Naive thymus-derived CD4-positive, alpha-beta T cell (primary cell): ENCODE data around the gene KRTAP2-4. TPM values are rescaled to one million over a fixed set of nuclear protein-coding genes. Genes with fewer than 3 reads are reported as not detected.

Experiments used
- ATAC-seq: fragments of 150-1000 bp; cut with Tn5 transposase; 2 replicates; pipeline ENCODE4 v1.10.0; 2021; ENCODE audit warnings: mild to moderate bottlenecking, moderate library complexity
- CTCF ChIA-PET: fragments of 350-600 bp; sonication (Branson Sonifier 250); formaldehyde crosslinking; loops from one replicate; lab custom pipeline; 2021; ENCODE audit warnings: antibody characterized with exemption; lab: Charles Lee
- POLR2A ChIA-PET: fragments of 350-600 bp; sonication (Branson Sonifier 250); formaldehyde crosslinking; loops from one replicate; lab custom pipeline; 2021; ENCODE audit warnings: antibody characterized with exemption, inconsistent platforms; lab: Charles Lee
- DNase-seq, 9 donors: peaks; one replicate each; pipeline versions ENCODE4 v3.0.0 to v3.0.0-alpha.2; 2020 to 2022; ENCODE audit warnings: mixed read lengths in 1 of 9
- H3K27ac ChIP-seq: one replicate; pipeline ENCODE4 v1.7.0; 2013; ENCODE audit warnings: mild to moderate bottlenecking, low read depth, low read length, moderate library complexity
- H3K27me3 ChIP-seq, 2 donors: one replicate each; pipeline ENCODE4 v1.7.0; 2013; ENCODE audit warnings: low read length in 2 of 2, mild to moderate bottlenecking in 2 of 2, moderate library complexity in 2 of 2; ENCODE audit not compliant: control insufficient read depth in 2 of 2, insufficient read depth in 2 of 2
- H3K36me3 ChIP-seq, 3 experiments: 1 replicate in 2 of 3; 2 replicates in 1 of 3; pipeline ENCODE4 v1.7.0; 2013; ENCODE audit warnings: low read length in 3 of 3, mild to moderate bottlenecking in 3 of 3, moderate library complexity in 1 of 3; ENCODE audit not compliant: insufficient read depth in 3 of 3, control insufficient read depth in 2 of 3
- H3K4me1 ChIP-seq, 2 donors: one replicate each; pipeline ENCODE4 v1.7.0; 2013; ENCODE audit warnings: low read length in 2 of 2, mild to moderate bottlenecking in 2 of 2, moderate library complexity in 1 of 2; ENCODE audit not compliant: control insufficient read depth in 2 of 2, insufficient read depth in 2 of 2
- H3K4me3 ChIP-seq: 2 replicates; pipeline ENCODE4 v1.7.0; 2013; ENCODE audit warnings: mild to moderate bottlenecking, low read length
- H3K9me3 ChIP-seq, 3 experiments: 1 replicate in 2 of 3; 2 replicates in 1 of 3; pipeline ENCODE4 v1.7.0; 2013; ENCODE audit warnings: low read length in 3 of 3; ENCODE audit not compliant: control insufficient read depth in 2 of 3
- H3K27ac Mint-ChIP-seq, 9 donors: one replicate each; pipeline ENCODE4 v1.8.0; 2020 to 2022; ENCODE audit warnings: mixed read lengths in 9 of 9, mild to moderate bottlenecking in 8 of 9, moderate library complexity in 5 of 9, inconsistent platforms in 2 of 9
- H3K27me3 Mint-ChIP-seq, 5 donors: one replicate each; pipeline ENCODE4 v1.8.0; 2021 to 2022; ENCODE audit warnings: mixed read lengths in 5 of 5, mild to moderate bottlenecking in 1 of 5
- H3K36me3 Mint-ChIP-seq, 5 donors: one replicate each; pipeline ENCODE4 v1.8.0; 2020 to 2022; ENCODE audit warnings: mixed read lengths in 5 of 5, mild to moderate bottlenecking in 3 of 5, inconsistent platforms in 1 of 5
- H3K4me1 Mint-ChIP-seq, 7 donors: one replicate each; pipeline ENCODE4 v1.8.0; 2020 to 2022; ENCODE audit warnings: mixed read lengths in 7 of 7, mild to moderate bottlenecking in 3 of 7, inconsistent platforms in 1 of 7
- H3K4me3 Mint-ChIP-seq, 10 donors: one replicate each; pipeline ENCODE4 v1.8.0; 2020 to 2022; ENCODE audit warnings: mild to moderate bottlenecking in 10 of 10, mixed read lengths in 10 of 10, moderate library complexity in 6 of 10, inconsistent platforms in 2 of 10
- H3K9me3 Mint-ChIP-seq, 11 donors: one replicate each; pipeline ENCODE4 v1.8.0; 2020 to 2022; ENCODE audit warnings: mixed read lengths in 11 of 11, mild to moderate bottlenecking in 4 of 11, inconsistent platforms in 1 of 11, moderate library complexity in 1 of 11
- intact Hi-C, 2 donors: fragments of 100-400 bp; cut with micrococcal nuclease; formaldehyde crosslinking; loops; one replicate each; pipeline ENCODE4 v1.15.1; 2023
- polyA plus RNA-seq, 2 donors: library from polyadenylated mRNA; unstranded; fragments of 300-500 nt; fragmentation: Illumina TruSeq; gene quantifications; one replicate each; pipeline ENCODE4 v1.2.3, GENCODE V29; 2021
- total RNA-seq, 6 experiments: library from RNA in 5 of 6; stranded (reverse) in 5 of 6; gene quantifications; 1 replicate in 5 of 6; 2 replicates in 1 of 6; pipeline ENCODE4 v1.2.3 and lab custom pipeline; 2021 to 2026

The KRTAP2-4 gene
- total and polyA plus RNA-seq, 7 experiments from 2014 or later, result not detected

- ChIA-PET CTCF (interaction anchor here (0.9 kb wide), 1 partner anchor 13 kb away, joined by 3 read pairs; no protein-coding TSS in a partner anchor), POLR2A (no interaction called here)
- intact Hi-C loops, result no loop called here
- Mint-ChIP-seq H3K4me1 (no peaks in the 10 kb centered on the region), H3K9me3 (peaks cover 0 to 5% (median 0%) of the 10 kb centered on the region in 11 donors), H3K36me3 (peaks cover 0 to 4% (median 0%) of the 10 kb centered on the region in 5 donors), H3K27me3 (peaks cover 16 to 30% (median 23%) of the 10 kb centered on the region in 5 donors), H3K27ac (no peak within 1 kb of the TSS), H3K4me3 (no peak within 1 kb of the TSS)
- no peaks in the 10 kb centered on the region for H3K9me3 ChIP-seq
- no peaks in the 10 kb centered on the region for H3K36me3 ChIP-seq
- H3K27ac ChIP-seq, result no peak within 1 kb of the TSS
- DNase-seq, result no peak
- H3K4me1 ChIP-seq, result no peaks in the 10 kb centered on the region
- H3K27me3 ChIP-seq, result no peaks in the 10 kb centered on the region
- no peak for ATAC-seq
- no peak within 1 kb of the TSS for H3K4me3 ChIP-seq
These were observed 38.8 kb downstream of the KRTAP2-4 start, which contains the start of gene KRTAP1-5 for GRCh38 chr17:41026715-41027471. Gene KRTAP1-5, minus strand, starts transcription at chr17:41027208. Its CDS starts 53 bp downstream, at chr17:41027155.

- Histone ChIP-seq H3K4me3 (no peak overlapping the region), H3K9me3 (no peaks in the 10 kb centered on the region), H3K27me3 (no peaks in the 10 kb centered on the region), H3K27ac (no peak overlapping the region), H3K36me3 (no peaks in the 10 kb centered on the region), H3K4me1 (no peaks in the 10 kb centered on the region)
- H3K27ac Mint-ChIP-seq, result no peak overlapping the region
- ChIA-PET CTCF (no interaction called here), POLR2A (no interaction called here)
- DNase-seq (no peak), ATAC-seq (no peak)
- intact Hi-C loops, result no loop called here
- H3K4me3 Mint-ChIP-seq, result no peak overlapping the region
- H3K4me1 Mint-ChIP-seq, result no peaks in the 10 kb centered on the region
- peaks cover 8 to 30% (median 16%) of the 10 kb centered on the region in 5 donors for H3K27me3 Mint-ChIP-seq
- peaks cover 0 to 5% (median 0%) of the 10 kb centered on the region in 11 donors for H3K9me3 Mint-ChIP-seq
- peaks cover 0 to 4% (median 0%) of the 10 kb centered on the region in 5 donors for H3K36me3 Mint-ChIP-seq
These were observed 41.0 kb downstream of the KRTAP2-4 start for GRCh38 chr17:41024697-41025096.

GRCh38 chr17:41020336-41020735 is 45.3 kb downstream of the KRTAP2-4 start:
- POLR2A ChIA-PET, result no interaction called here

GRCh38 chr17:41019415-41019814 is 46.3 kb downstream of the KRTAP2-4 start:
- intact Hi-C loops, result no loop called here

More at GRCh38 chr17:41020336-41020735, 45.3 kb downstream of the KRTAP2-4 start:
- H3K36me3 Mint-ChIP-seq, result peaks cover 0 to 4% (median 0%) of the 10 kb centered on the region in 5 donors
- intact Hi-C loops, result no loop called here
- no peaks in the 10 kb centered on the region for H3K4me1 Mint-ChIP-seq
- peaks cover 3 to 12% (median 5%) of the 10 kb centered on the region in 5 donors for H3K27me3 Mint-ChIP-seq
- peaks cover 0 to 5% (median 0%) of the 10 kb centered on the region in 11 donors for H3K9me3 Mint-ChIP-seq
- no peak overlapping the region for H3K27ac Mint-ChIP-seq
- Histone ChIP-seq H3K4me1 (no peaks in the 10 kb centered on the region), H3K27me3 (no peaks in the 10 kb centered on the region), H3K27ac (no peak overlapping the region), H3K9me3 (no peaks in the 10 kb centered on the region), H3K4me3 (no peak overlapping the region), H3K36me3 (no peaks in the 10 kb centered on the region)
- no peak overlapping the region for H3K4me3 Mint-ChIP-seq
- DNase-seq (no peak), ATAC-seq (no peak)
- CTCF ChIA-PET, result no interaction called here

GRCh38 chr17:41018541-41018940 is 47.1 kb downstream of the KRTAP2-4 start:
- Mint-ChIP-seq H3K27me3 (peaks cover 3 to 10% (median 6%) of the 10 kb centered on the region in 5 donors), H3K4me3 (no peak overlapping the region), H3K9me3 (peaks cover 0 to 5% (median 0%) of the 10 kb centered on the region in 11 donors), H3K27ac (no peak overlapping the region), H3K36me3 (peaks cover 0 to 4% (median 0%) of the 10 kb centered on the region in 5 donors), H3K4me1 (no peaks in the 10 kb centered on the region)
- intact Hi-C loops, result no loop called here
- no peak overlapping the region for H3K4me3 ChIP-seq
- DNase-seq (no peak), ATAC-seq (no peak)
- no peaks in the 10 kb centered on the region for H3K27me3 ChIP-seq
- no peaks in the 10 kb centered on the region for H3K4me1 ChIP-seq
- no peak overlapping the region for H3K27ac ChIP-seq
- no peaks in the 10 kb centered on the region for H3K36me3 ChIP-seq
- ChIA-PET POLR2A (no interaction called here), CTCF (no interaction called here)
- H3K9me3 ChIP-seq, result no peaks in the 10 kb centered on the region

More at GRCh38 chr17:41019415-41019814, 46.3 kb downstream of the KRTAP2-4 start:
- H3K36me3 Mint-ChIP-seq, result peaks cover 0 to 4% (median 0%) of the 10 kb centered on the region in 5 donors
- no peak overlapping the region for H3K27ac Mint-ChIP-seq
- no peaks in the 10 kb centered on the region for H3K9me3 ChIP-seq
- no peak for ATAC-seq
- H3K4me1 ChIP-seq, result no peaks in the 10 kb centered on the region
- POLR2A ChIA-PET, result no interaction called here
- H3K27ac ChIP-seq, result no peak overlapping the region
- peaks cover 3 to 11% (median 6%) of the 10 kb centered on the region in 5 donors for H3K27me3 Mint-ChIP-seq
- no peaks in the 10 kb centered on the region for H3K4me1 Mint-ChIP-seq
- H3K9me3 Mint-ChIP-seq, result peaks cover 0 to 5% (median 0%) of the 10 kb centered on the region in 11 donors
- no peaks in the 10 kb centered on the region for H3K36me3 ChIP-seq
- no peak overlapping the region for H3K4me3 Mint-ChIP-seq
- DNase-seq, result no peak
- CTCF ChIA-PET, result interaction anchor here (0.7 kb wide), 1 partner anchor 444 kb away, joined by 3 read pairs; no protein-coding TSS in a partner anchor
- no peaks in the 10 kb centered on the region for H3K27me3 ChIP-seq
- H3K4me3 ChIP-seq, result no peak overlapping the region

GRCh38 chr17:41016578-41017215 is 49.0 kb downstream of the KRTAP2-4 start:
- no peaks in the 10 kb centered on the region for H3K4me1 Mint-ChIP-seq
- POLR2A ChIA-PET, result no interaction called here
- H3K9me3 ChIP-seq, result no peaks in the 10 kb centered on the region
- no peak for ATAC-seq
- H3K9me3 Mint-ChIP-seq, result peaks cover 0 to 5% (median 0%) of the 10 kb centered on the region in 11 donors
- no peak overlapping the region for H3K4me3 Mint-ChIP-seq
- H3K36me3 ChIP-seq, result no peaks in the 10 kb centered on the region
- peaks cover 0 to 4% (median 0%) of the 10 kb centered on the region in 5 donors for H3K36me3 Mint-ChIP-seq
- H3K4me3 ChIP-seq, result no peak overlapping the region
- no peak for DNase-seq
- no peak overlapping the region for H3K27ac Mint-ChIP-seq
- H3K27me3 ChIP-seq, result no peaks in the 10 kb centered on the region
- no peak overlapping the region for H3K27ac ChIP-seq
- H3K4me1 ChIP-seq, result no peaks in the 10 kb centered on the region
- H3K27me3 Mint-ChIP-seq, result peaks cover 0 to 7% (median 6%) of the 10 kb centered on the region in 5 donors
- intact Hi-C loops, result no loop called here
- CTCF ChIA-PET, result no interaction called here
